Hepatocyte (in vitro differentiated cells): ENCODE measurements around the gene TMEM51. TPM values are rescaled to one million over a fixed set of nuclear protein-coding genes. Genes with fewer than 3 reads are reported as not detected.

Experiments
- DNase-seq: peaks from one replicate; pipeline ENCODE4 v3.0.0-alpha.2; 2016; ENCODE audit warnings: low spot score
- H2AFZ ChIP-seq: fragments of 200-600 bp; sonication (generic); 2 replicates; pipeline ENCODE4 v1.6.0; 2016; ENCODE audit warnings: antibody characterized with exemption, mild to moderate bottlenecking
- H3K27ac ChIP-seq: fragments of 200-600 bp; sonication (generic); 2 replicates; pipeline ENCODE4 v1.5.1; 2016; ENCODE audit warnings: mild to moderate bottlenecking
- H3K27me3 ChIP-seq: fragments of 200-600 bp; sonication (generic); 2 replicates; pipeline ENCODE4 v1.6.1; 2016
- H3K36me3 ChIP-seq: fragments of 200-600 bp; sonication (generic); replicated peaks from 2 replicates; pipeline ENCODE4 v1.5.1; 2016; ENCODE audit warnings: low read depth; ENCODE audit not compliant: insufficient read depth
- H3K4me1 ChIP-seq: fragments of 200-600 bp; sonication (generic); 2 replicates; pipeline ENCODE4 v1.5.1; 2016; ENCODE audit warnings: mild to moderate bottlenecking, moderate library complexity; ENCODE audit not compliant: insufficient read depth
- H3K4me2 ChIP-seq: fragments of 200-600 bp; sonication (generic); 2 replicates; pipeline ENCODE4 v1.6.0; 2016
- H3K4me3 ChIP-seq: fragments of 200-600 bp; sonication (generic); 2 replicates; pipeline ENCODE4 v1.5.1; 2016; ENCODE audit warnings: mild to moderate bottlenecking
- H3K79me2 ChIP-seq: fragments of 200-600 bp; sonication (generic); 2 replicates; pipeline ENCODE4 v1.6.0; 2017; ENCODE audit warnings: mild to moderate bottlenecking
- H3K9me2 ChIP-seq: fragments of 200-600 bp; sonication (generic); replicated peaks from 2 replicates; pipeline ENCODE4 v1.6.0; 2017; ENCODE audit warnings: mild to moderate bottlenecking; ENCODE audit not compliant: insufficient read depth
- H3K9me3 ChIP-seq: fragments of 200-600 bp; sonication (generic); 2 replicates; pipeline ENCODE4 v1.5.1; 2016; ENCODE audit warnings: low read depth, mild to moderate bottlenecking
- H4K20me1 ChIP-seq: fragments of 200-600 bp; sonication (generic); 2 replicates; pipeline ENCODE4 v1.6.0; 2016; ENCODE audit warnings: mild to moderate bottlenecking; ENCODE audit not compliant: insufficient read depth, poor library complexity, severe bottlenecking
- CTCF ChIP-seq: fragments of 200-600 bp; sonication (generic); IDR thresholded peaks from 2 replicates; pipeline ENCODE4 v1.5.1; 2016; ENCODE audit warnings: antibody characterized with exemption, mild to moderate bottlenecking; ENCODE audit not compliant: poor library complexity
- EZH2 ChIP-seq: fragments of 200-600 bp; sonication (generic); IDR thresholded peaks from 2 replicates; pipeline ENCODE4 v1.6.1; 2016; ENCODE audit warnings: antibody characterized with exemption, mild to moderate bottlenecking, borderline replicate concordance
- EZH2phosphoT487 ChIP-seq: fragments of 200-600 bp; sonication (generic); IDR thresholded peaks from one replicate; pipeline ENCODE4 v1.6.1; 2018; ENCODE audit warnings: antibody characterized with exemption, mild to moderate bottlenecking, low read depth, moderate library complexity; ENCODE audit not compliant: unreplicated experiment, severe bottlenecking
- WGBS: methylation state at CpG from one replicate; pipeline ENCODE4 v1.1.6; 2016; ENCODE audit warnings: low lambda C conversion rate; ENCODE audit errors: missing lambda C conversion rate; 5-methylcytosine and 5-hydroxymethylcytosine counted together
- polyA plus RNA-seq: library from polyadenylated mRNA; unstranded; fragments of >200 nt; fragmentation: Nextera tagmentation; extraction: Ambion mirVana; gene quantifications from 2 replicates; pipeline ENCODE4 v1.2.1, GENCODE V29; 2016
- total RNA-seq: library from RNA; depleted of rRNA; stranded (reverse); fragments of >200 nt; gene quantifications from 2 replicates; pipeline ENCODE4 v1.2.3, GENCODE V29; 2014

The TMEM51 gene
- total and polyA plus RNA-seq, 2 experiments from 2014 or later: 23.4 to 24.0 TPM

GRCh38 chr1:15224259-15224869 lies 70.8 kb downstream of the TMEM51 start:
- H4K20me1 ChIP-seq: no peaks in the 10 kb centered on the region
- no peaks in the 10 kb centered on the region for H3K36me3 ChIP-seq
- H3K9me2 ChIP-seq: no peaks in the 10 kb centered on the region
- H2AFZ ChIP-seq: no peak overlapping the region
- H3K4me2 ChIP-seq: no peak overlapping the region
- no peak overlapping the region for H3K27ac ChIP-seq
- no peaks in the 10 kb centered on the region for H3K4me1 ChIP-seq
- WGBS: 88% methylated on average over 8 of the region's 8 CpGs
- H3K4me3 ChIP-seq: no peak overlapping the region
- no peak for TF ChIP-seq EZH2
- H3K9me3 ChIP-seq: no peaks in the 10 kb centered on the region
- no peaks in the 10 kb centered on the region for H3K79me2 ChIP-seq
- no peaks in the 10 kb centered on the region for H3K27me3 ChIP-seq
- DNase-seq: no peak

GRCh38 chr1:15224974-15225373 lies 71.4 kb downstream of the TMEM51 start:
- Histone ChIP-seq H3K4me2 (no peak overlapping the region), H3K4me1 (no peaks in the 10 kb centered on the region), H3K36me3 (no peaks in the 10 kb centered on the region), H3K9me3 (no peaks in the 10 kb centered on the region), H4K20me1 (no peaks in the 10 kb centered on the region), H3K27ac (no peak overlapping the region), H3K27me3 (no peaks in the 10 kb centered on the region), H3K4me3 (no peak overlapping the region), H2AFZ (no peak overlapping the region), H3K79me2 (no peaks in the 10 kb centered on the region), H3K9me2 (no peaks in the 10 kb centered on the region)
- 85% methylated on average over 2 of the region's 4 CpGs for WGBS
- TF ChIP-seq EZH2phosphoT487 (no peak), CTCF (no peak), EZH2 (no peak)
- DNase-seq: no peak

GRCh38 chr1:15225461-15225860 lies 71.9 kb downstream of the TMEM51 start:
- TF ChIP-seq EZH2 (no peak), EZH2phosphoT487 (no peak), CTCF (no peak)
- Histone ChIP-seq H3K36me3 (no peaks in the 10 kb centered on the region), H3K27me3 (no peaks in the 10 kb centered on the region), H3K27ac (no peak overlapping the region), H3K4me3 (no peak overlapping the region), H3K4me2 (no peak overlapping the region), H3K9me2 (no peaks in the 10 kb centered on the region), H3K4me1 (no peaks in the 10 kb centered on the region), H2AFZ (no peak overlapping the region), H3K79me2 (no peaks in the 10 kb centered on the region), H3K9me3 (no peaks in the 10 kb centered on the region), H4K20me1 (no peaks in the 10 kb centered on the region)
- DNase-seq: no peak
- 74% methylated on average over 4 of the region's 4 CpGs for WGBS

- no peak for DNase-seq
- Histone ChIP-seq H3K36me3 (no peaks in the 10 kb centered on the region), H3K9me3 (no peaks in the 10 kb centered on the region), H3K4me1 (no peaks in the 10 kb centered on the region), H3K9me2 (no peaks in the 10 kb centered on the region), H3K4me2 (no peak overlapping the region), H2AFZ (no peak overlapping the region), H3K27ac (no peak overlapping the region), H3K4me3 (no peak overlapping the region), H3K79me2 (no peaks in the 10 kb centered on the region), H3K27me3 (no peaks in the 10 kb centered on the region), H4K20me1 (no peaks in the 10 kb centered on the region)
- 63% methylated on average over 14 of the region's 17 CpGs for WGBS
- no peak for TF ChIP-seq EZH2phosphoT487
- no peak for TF ChIP-seq CTCF
- TF ChIP-seq EZH2: no peak
These were observed 73.1 kb downstream of the TMEM51 start for GRCh38 chr1:15226388-15227255.
